Neural crest cell (in vitro differentiated cells): ENCODE data around the gene PRKCE. TPM values are rescaled to one million over a fixed set of nuclear protein-coding genes. Genes with fewer than 3 reads are reported as not detected.
A peak's percentile ranks its signal among the peaks of the same experiment; 100 is the strongest.

Source experiments
- DNase-seq: peaks from one replicate; pipeline ENCODE4 v3.0.0; 2021; ENCODE audit warnings: low read depth, mixed read lengths, low spot score
- H3K27ac Mint-ChIP-seq: one replicate; pipeline ENCODE4 v1.8.0; 2021; ENCODE audit warnings: mild to moderate bottlenecking, mixed read lengths; ENCODE audit not compliant: unreplicated experiment
- H3K27me3 Mint-ChIP-seq: 2 replicates; pipeline ENCODE4 v1.8.0; 2021; ENCODE audit warnings: low read depth, mild to moderate bottlenecking, mixed read lengths
- H3K36me3 Mint-ChIP-seq: 2 replicates; pipeline ENCODE4 v1.8.0; 2021; ENCODE audit warnings: low read depth, mild to moderate bottlenecking, mixed read lengths
- H3K4me1 Mint-ChIP-seq: 2 replicates; pipeline ENCODE4 v1.8.0; 2021; ENCODE audit warnings: mixed read lengths
- H3K4me3 Mint-ChIP-seq: one replicate; pipeline ENCODE4 v1.8.0; 2021; ENCODE audit warnings: mild to moderate bottlenecking, mixed read lengths
- H3K9me3 Mint-ChIP-seq: 2 replicates; pipeline ENCODE4 v1.8.0; 2021; ENCODE audit warnings: mixed read lengths
- total RNA-seq: library from RNA; stranded (reverse); gene quantifications from 2 replicates; pipeline ENCODE4 v1.2.1, GENCODE V29; 2021
- TF ChIP-seq, protein P1 (sequence below): fragments of 200-600 bp; sonication (generic); conservative IDR thresholded peaks from 2 replicates; pipeline ENCODE4 v1.5.0; 2021; ENCODE audit warnings: antibody characterized with exemption, mild to moderate bottlenecking

The PRKCE gene
- total RNA-seq, 1 donor from 2014 or later, result 15.6 TPM

DNA sequence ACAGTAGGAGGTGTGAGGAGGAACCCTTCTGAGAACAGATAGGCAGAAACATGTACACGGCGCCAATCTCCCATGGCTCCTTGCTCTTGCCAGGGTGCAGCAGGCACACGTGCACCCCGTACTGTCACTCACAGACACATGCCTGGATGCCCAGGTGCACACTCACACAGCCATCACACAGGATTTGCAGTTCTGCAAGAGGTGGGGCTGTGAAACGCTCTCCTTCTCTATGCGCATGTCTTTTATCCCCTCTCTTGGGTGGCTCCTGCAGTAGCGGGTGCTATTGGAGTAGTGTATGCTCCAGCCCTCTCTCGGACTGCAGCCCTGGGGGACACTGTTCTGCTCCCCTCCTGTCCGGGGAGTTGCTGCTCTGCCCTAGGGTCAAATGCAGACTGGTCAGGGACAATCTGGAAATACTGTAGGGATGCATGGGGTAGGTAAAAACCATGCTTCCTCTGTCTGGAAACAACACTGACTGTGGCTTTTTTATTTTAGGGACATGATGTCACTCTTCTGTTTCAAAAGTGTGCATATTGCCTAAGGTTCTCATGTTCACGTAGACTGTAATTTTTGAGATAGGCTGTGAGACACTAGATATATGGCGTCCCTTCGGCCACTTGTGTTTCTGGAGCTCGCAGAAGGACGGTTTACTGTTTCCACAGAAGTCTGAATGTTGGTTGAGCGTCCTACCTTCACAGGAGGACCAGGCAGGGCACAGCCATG is 118.5 kb downstream of the PRKCE start:
- Mint-ChIP-seq H3K4me1 (peaks cover 38% of the 10 kb centered on the region), H3K9me3 (no peaks in the 10 kb centered on the region), H3K4me3 (no peak overlapping the region), H3K27ac (no peak overlapping the region), H3K36me3 (no peaks in the 10 kb centered on the region), H3K27me3 (no peaks in the 10 kb centered on the region)
- DNase-seq, result no peak
- TF ChIP-seq, protein P1, sequence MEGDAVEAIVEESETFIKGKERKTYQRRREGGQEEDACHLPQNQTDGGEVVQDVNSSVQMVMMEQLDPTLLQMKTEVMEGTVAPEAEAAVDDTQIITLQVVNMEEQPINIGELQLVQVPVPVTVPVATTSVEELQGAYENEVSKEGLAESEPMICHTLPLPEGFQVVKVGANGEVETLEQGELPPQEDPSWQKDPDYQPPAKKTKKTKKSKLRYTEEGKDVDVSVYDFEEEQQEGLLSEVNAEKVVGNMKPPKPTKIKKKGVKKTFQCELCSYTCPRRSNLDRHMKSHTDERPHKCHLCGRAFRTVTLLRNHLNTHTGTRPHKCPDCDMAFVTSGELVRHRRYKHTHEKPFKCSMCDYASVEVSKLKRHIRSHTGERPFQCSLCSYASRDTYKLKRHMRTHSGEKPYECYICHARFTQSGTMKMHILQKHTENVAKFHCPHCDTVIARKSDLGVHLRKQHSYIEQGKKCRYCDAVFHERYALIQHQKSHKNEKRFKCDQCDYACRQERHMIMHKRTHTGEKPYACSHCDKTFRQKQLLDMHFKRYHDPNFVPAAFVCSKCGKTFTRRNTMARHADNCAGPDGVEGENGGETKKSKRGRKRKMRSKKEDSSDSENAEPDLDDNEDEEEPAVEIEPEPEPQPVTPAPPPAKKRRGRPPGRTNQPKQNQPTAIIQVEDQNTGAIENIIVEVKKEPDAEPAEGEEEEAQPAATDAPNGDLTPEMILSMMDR, result no peak

DNA sequence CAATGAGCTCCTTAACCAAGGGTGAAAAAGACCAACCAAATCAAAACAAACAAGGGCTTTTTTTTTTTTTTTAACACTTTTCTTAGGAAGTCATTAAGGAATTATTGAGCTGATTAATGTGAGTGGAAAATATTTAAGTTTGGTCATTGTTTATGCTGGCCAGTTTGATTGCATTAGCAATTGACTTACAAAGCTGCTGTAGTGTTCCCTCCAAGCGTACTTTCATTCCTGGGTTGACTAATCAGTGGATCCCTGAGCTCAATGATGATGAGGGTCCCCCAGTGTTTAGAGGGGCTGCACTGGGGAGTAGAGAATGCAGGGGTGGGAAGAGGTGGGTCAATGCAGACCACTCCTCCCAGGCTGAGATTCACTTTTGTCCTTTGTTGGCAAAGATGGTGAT is 119.3 kb downstream of the PRKCE start:
- Mint-ChIP-seq H3K9me3 (no peaks in the 10 kb centered on the region), H3K4me1 (peaks cover 45% of the 10 kb centered on the region), H3K27me3 (no peaks in the 10 kb centered on the region), H3K36me3 (no peaks in the 10 kb centered on the region), H3K4me3 (peak overlapping the region; percentile 11), H3K27ac (peak overlapping the region; percentile 96)
- no peak for DNase-seq
- TF ChIP-seq, protein P1, result no peak

DNA sequence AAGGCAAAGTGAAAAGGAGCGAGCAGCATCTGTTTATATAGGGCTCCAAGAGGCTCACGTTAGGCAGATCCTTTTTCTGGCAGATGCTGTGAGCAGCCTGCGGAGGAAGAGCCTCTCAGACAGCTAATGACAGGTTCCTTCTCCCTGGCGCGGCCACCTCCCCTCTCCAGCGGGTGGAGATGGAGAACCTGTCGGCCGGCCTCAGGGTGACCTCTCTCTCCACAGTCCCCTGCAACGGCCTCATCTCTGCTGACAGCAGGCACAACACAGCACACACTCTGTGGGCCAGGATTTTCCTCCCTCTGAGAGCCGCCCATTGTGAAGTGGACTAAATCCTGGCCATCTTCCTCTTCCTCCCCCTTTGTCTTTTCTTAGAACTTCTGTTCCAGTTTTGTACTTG is 119.8 kb downstream of the PRKCE start:
- TF ChIP-seq, protein P1, result no peak

DNA sequence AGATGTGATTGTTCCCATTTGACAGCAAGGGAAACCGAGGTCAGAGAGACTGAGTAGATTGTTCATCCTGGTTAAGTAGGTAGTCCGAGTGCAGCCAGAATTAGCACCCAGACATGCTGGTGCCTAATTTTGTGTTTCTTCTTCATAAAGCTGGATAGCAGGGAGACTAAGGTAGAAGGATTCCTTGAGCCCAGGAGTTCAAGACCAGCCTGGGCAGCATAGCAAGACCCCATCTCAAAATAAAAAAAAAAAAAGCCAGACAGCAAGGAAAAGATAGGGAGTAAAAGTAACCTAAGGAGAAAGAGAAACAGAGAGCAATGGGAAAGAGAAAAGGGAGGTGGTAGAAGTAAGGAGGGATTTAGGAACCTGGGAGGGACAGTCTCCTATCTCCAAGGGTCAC is 120.6 kb downstream of the PRKCE start:
- Mint-ChIP-seq H3K36me3 (peaks cover 2% of the 10 kb centered on the region), H3K4me1 (peaks cover 53% of the 10 kb centered on the region), H3K9me3 (no peaks in the 10 kb centered on the region), H3K27me3 (no peaks in the 10 kb centered on the region), H3K27ac (no peak overlapping the region), H3K4me3 (no peak overlapping the region)
- TF ChIP-seq, protein P1, result no peak
- no peak for DNase-seq

More for the DNA sequence above, 119.8 kb downstream of the PRKCE start:
- Mint-ChIP-seq H3K36me3 (no peaks in the 10 kb centered on the region), H3K4me1 (peaks cover 49% of the 10 kb centered on the region), H3K9me3 (no peaks in the 10 kb centered on the region), H3K4me3 (peak overlapping the region; percentile 11), H3K27me3 (no peaks in the 10 kb centered on the region), H3K27ac (peak overlapping the region; percentile 96)
- peak; percentile 4 for DNase-seq

DNA sequence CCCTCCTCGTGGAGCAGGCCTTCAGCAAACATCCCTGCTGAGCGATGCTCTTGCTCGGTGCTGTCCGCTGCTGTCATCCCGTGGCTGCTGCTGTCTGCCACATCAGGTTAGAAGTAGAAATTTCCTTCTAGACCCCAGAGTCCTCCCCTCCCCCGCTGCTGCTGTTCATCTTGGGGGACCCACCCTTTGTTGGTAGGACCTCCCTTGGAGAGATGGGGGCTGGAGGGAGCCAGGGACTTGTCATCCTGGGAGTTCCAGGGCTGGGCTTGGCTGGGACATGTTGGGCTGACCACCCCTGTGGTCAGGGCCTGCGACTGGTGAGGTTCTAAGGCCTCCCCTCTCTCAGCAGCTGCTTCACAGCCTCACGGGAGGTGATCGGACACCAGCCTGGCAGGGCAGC is 122.4 kb downstream of the PRKCE start:
- no peak for DNase-seq
- Mint-ChIP-seq H3K4me3 (no peak overlapping the region), H3K36me3 (peaks cover 2% of the 10 kb centered on the region), H3K27ac (no peak overlapping the region), H3K4me1 (peaks cover 47% of the 10 kb centered on the region), H3K9me3 (peaks cover 3% of the 10 kb centered on the region), H3K27me3 (no peaks in the 10 kb centered on the region)
- TF ChIP-seq, protein P1, result no peak
